Upper lobe of right lung (tissue), 1 donor: Measurements from ENCODE around the gene DNASE1L1. TPM values are rescaled to one million over a fixed set of nuclear protein-coding genes. Genes with fewer than 3 reads are reported as not detected.
A peak's percentile ranks its signal among the peaks of the same experiment; 100 is the strongest.
"Not testable (repeated sequence)": the region's sequence is repeated elsewhere in the genome, so short reads cannot be mapped to it uniquely, and the experiment has no call there.

ENCODE experiments used
- ATAC-seq: fragments of 200-7000 bp; cut with Tn5 transposase; one replicate; pipeline ENCODE4 v1.9.1; 2020; ENCODE audit warnings: mild to moderate bottlenecking, moderate library complexity
- DNase-seq: peaks from one replicate; pipeline ENCODE4 v3.0.0-alpha.2; 2020
- H3K27ac ChIP-seq: fragments of 200-600 bp; one replicate; pipeline ENCODE4 v1.8.0; 2022
- H3K27me3 ChIP-seq: fragments of 200-600 bp; one replicate; pipeline ENCODE4 v1.8.0; 2022; ENCODE audit warnings: mild to moderate bottlenecking
- H3K36me3 ChIP-seq: fragments of 200-600 bp; one replicate; pipeline ENCODE4 v1.8.0; 2022
- H3K4me1 ChIP-seq: fragments of 200-600 bp; one replicate; pipeline ENCODE4 v1.8.0; 2022
- H3K4me3 ChIP-seq: fragments of 200-600 bp; one replicate; pipeline ENCODE4 v1.8.0; 2022; ENCODE audit warnings: mild to moderate bottlenecking
- H3K9me3 ChIP-seq: fragments of 200-600 bp; one replicate; pipeline ENCODE4 v1.8.0; 2022
- intact Hi-C: fragments of 100-400 bp; cut with DNase I; formaldehyde crosslinking; loops from one replicate; pipeline ENCODE4 v1.11.0; 2022
- total RNA-seq: library from RNA; stranded (reverse); fragmentation: NEBNext Ultra II Directional; extraction: Animal tissue kit (Norgen Biotek cat#: 25700); gene quantifications from one replicate; pipeline ENCODE4 v1.2.1, GENCODE V29; 2021
- TF ChIP-seq, protein P1 (sequence below): fragments of 200-600 bp; IDR thresholded peaks from one replicate; pipeline ENCODE4 v1.8.0; 2022; ENCODE audit warnings: antibody characterized with exemption
- donor health status: DM: no; HTN: yes; CAD: no; lungs with severe emphysema.

DNASE1L1 gene
- total RNA-seq, 1 donor from 2014 or later = 37.1 TPM

DNA sequence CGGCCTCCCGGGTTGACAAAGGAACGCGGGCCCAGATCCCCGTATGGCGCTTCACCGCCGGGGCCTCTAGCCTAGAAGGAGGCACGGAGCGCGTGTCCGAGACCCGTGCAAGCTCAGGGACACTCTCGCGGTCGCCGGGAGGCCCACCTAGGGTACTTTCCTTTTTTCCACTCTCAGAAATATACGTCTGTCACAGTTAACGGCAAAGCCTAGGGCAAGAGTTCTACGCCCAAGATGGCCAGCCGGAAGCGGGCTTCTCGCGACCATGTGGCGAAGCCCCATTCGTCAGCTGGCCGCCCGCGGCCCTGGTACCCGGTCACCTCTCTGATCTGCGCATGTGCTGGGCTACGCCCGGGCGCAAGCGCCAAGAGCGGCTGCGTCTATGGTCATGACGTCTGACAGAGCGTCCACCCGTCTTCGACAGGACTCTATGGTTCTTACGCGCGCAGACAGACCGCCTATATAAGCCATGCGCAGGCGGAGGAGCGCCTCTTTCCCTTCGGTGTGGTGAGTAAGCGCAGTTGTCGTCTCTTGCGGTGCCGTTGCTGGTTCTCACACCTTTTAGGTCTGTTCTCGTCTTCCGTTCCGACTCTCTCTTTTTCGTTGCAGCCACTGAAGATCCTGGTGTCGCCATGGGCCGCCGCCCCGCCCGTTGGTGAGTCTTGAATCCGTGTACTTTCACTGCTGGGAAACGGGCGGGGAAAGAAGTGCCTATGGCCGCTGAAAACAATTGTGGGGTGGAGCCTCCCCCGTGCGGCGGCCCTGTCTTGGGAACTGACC is 11.0 kb downstream of the DNASE1L1 start, which contains the start of gene RPL10:
Gene RPL10 (plus strand): TSS at position 490 of the 780 bp plus-strand sequence. CDS start 143 bp downstream, at position 633.
- ATAC-seq (peak; percentile 93), DNase-seq (peak; percentile 96)
- peak within 1 kb of the TSS; percentile 71 for H3K4me3 ChIP-seq
- no peaks in the 10 kb centered on the region for H3K27me3 ChIP-seq
- H3K9me3 ChIP-seq = no peaks in the 10 kb centered on the region
- H3K27ac ChIP-seq = peak within 1 kb of the TSS; percentile 98
- TF ChIP-seq, protein P1, sequence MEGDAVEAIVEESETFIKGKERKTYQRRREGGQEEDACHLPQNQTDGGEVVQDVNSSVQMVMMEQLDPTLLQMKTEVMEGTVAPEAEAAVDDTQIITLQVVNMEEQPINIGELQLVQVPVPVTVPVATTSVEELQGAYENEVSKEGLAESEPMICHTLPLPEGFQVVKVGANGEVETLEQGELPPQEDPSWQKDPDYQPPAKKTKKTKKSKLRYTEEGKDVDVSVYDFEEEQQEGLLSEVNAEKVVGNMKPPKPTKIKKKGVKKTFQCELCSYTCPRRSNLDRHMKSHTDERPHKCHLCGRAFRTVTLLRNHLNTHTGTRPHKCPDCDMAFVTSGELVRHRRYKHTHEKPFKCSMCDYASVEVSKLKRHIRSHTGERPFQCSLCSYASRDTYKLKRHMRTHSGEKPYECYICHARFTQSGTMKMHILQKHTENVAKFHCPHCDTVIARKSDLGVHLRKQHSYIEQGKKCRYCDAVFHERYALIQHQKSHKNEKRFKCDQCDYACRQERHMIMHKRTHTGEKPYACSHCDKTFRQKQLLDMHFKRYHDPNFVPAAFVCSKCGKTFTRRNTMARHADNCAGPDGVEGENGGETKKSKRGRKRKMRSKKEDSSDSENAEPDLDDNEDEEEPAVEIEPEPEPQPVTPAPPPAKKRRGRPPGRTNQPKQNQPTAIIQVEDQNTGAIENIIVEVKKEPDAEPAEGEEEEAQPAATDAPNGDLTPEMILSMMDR = no peak
- intact Hi-C loops = no loop called here
- H3K36me3 ChIP-seq = peaks cover 15% of the 10 kb centered on the region
- peaks cover 3% of the 10 kb centered on the region for H3K4me1 ChIP-seq

- no peaks in the 10 kb centered on the region for H3K27me3 ChIP-seq
- peak overlapping the region; percentile 71 for H3K4me3 ChIP-seq
- H3K9me3 ChIP-seq = no peaks in the 10 kb centered on the region
- H3K27ac ChIP-seq = peak overlapping the region; percentile 98
- H3K36me3 ChIP-seq = peaks cover 15% of the 10 kb centered on the region
- intact Hi-C loops = no loop called here
- TF ChIP-seq, protein P1 = no peak
- peaks cover 3% of the 10 kb centered on the region for H3K4me1 ChIP-seq
- peak; percentile 86 for ATAC-seq
- peak; percentile 91 for DNase-seq
Observed at GRCh38 chrX:154396973-154397887, 11.8 kb downstream of the DNASE1L1 start.

DNA sequence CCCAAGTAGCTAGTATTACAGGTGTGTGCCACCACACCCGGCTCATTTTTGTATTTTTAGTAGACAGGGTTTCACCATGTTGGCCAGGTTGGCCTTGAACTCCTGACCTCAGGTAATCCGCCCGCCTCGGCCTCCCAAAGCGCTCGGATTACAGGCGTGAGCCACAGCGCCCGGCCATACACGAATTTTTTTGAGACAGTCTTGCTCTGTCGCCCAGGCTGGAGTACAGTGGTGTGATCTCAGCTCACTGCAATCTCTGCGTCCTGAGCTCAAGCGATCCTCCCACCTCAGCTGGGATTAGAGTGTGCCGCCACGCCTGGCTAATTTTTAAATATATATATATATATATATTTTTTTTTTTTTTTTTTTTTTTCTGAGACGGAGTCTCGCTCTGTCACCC is 12.7 kb downstream of the DNASE1L1 start:
- H3K27me3 ChIP-seq, DNase-seq, H3K9me3 ChIP-seq, H3K4me1 ChIP-seq, ATAC-seq, intact Hi-C loops, H3K27ac ChIP-seq: not testable (repeated sequence)
- Histone ChIP-seq H3K4me3 (peak overlapping the region; percentile 71), H3K36me3 (peaks cover 15% of the 10 kb centered on the region)

GRCh38 chrX:154389812-154390747 is 19.0 kb downstream of the DNASE1L1 start:
- H3K4me1 ChIP-seq, H3K36me3 ChIP-seq, H3K27ac ChIP-seq, H3K9me3 ChIP-seq, H3K27me3 ChIP-seq, DNase-seq, H3K4me3 ChIP-seq, intact Hi-C loops: not testable (repeated sequence)
- ATAC-seq = peak; percentile 90

DNA sequence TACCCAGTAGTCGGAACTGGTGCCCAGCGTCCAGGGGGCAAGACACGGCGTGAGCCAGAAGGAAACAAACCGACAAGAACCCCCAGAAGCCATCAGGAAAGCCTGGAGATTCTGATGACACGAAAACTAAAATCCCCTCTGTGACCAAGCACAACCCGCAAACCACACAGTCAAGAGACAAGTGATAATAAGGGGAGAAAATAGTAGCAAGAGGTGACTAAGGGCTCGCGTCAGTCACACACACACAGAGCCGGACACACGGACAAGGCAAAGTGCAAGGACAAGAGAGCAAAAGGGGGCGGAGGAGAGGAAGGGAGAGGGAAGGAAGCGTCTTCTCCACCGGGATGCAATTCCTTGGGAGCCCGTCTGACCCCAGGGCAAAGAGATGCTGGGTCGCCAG is 20.4 kb downstream of the DNASE1L1 start:
- H3K9me3 ChIP-seq, ATAC-seq, DNase-seq, H3K36me3 ChIP-seq, intact Hi-C loops, H3K4me3 ChIP-seq, H3K27ac ChIP-seq, H3K27me3 ChIP-seq, H3K4me1 ChIP-seq: not testable (repeated sequence)

- H3K4me1 ChIP-seq, H3K27ac ChIP-seq, H3K36me3 ChIP-seq, DNase-seq, H3K9me3 ChIP-seq, intact Hi-C loops, H3K27me3 ChIP-seq, H3K4me3 ChIP-seq: not testable (repeated sequence)
- ATAC-seq = peak; percentile 65
Observed at GRCh38 chrX:154388094-154388493, 21.0 kb downstream of the DNASE1L1 start.

DNA sequence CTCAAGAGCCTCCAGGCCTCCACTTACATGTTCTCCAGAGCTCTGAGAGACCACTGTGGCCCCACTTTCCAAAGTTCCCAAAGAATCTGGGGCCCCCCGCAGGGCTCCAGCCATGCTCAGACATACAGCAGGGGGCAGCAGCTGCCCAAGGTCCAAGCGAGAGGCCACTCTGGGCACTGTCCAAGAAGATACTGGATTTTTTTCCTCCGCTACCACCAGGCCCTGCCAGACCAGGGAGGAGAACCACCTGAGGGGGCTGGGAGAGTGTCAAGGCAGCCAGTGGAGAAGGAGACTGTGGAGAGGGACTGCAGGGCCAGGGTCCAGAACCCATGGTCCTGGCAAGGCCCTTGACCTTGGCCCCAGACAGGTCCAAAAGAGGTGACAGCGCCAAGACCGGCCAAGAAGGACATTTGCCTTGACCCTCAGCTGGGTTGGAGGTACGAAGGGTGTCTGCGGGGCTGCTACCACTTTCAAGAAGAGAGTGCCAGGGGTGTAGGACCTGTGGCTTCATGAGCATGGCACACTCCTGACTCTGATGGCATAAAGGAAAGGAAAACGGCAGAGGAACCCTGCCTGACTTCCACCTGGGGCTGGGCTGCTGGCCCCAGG is 24.7 kb downstream of the DNASE1L1 start:
- H3K27me3 ChIP-seq = no peaks in the 10 kb centered on the region
- H3K36me3 ChIP-seq = no peaks in the 10 kb centered on the region
- no peak for DNase-seq
- intact Hi-C loops = no loop called here
- no peak overlapping the region for H3K27ac ChIP-seq
- no peaks in the 10 kb centered on the region for H3K4me1 ChIP-seq
- no peak overlapping the region for H3K4me3 ChIP-seq
- H3K9me3 ChIP-seq = no peaks in the 10 kb centered on the region
- TF ChIP-seq, protein P1 = peak; percentile 25
- ATAC-seq = no peak
